GM19023 (cell line): ENCODE measurements around the gene ICE1.

Source experiments
- ATAC-seq: cut with Tn5 transposase; IDR thresholded peaks from one replicate; pipeline ENCODE4 v1.9.1; 2021; ENCODE audit warnings: mild to moderate bottlenecking, moderate library complexity; ENCODE audit not compliant: unreplicated experiment

ICE1 gene

GRCh38 chr5:5531371-5531770 is 108.9 kb downstream of the ICE1 start:
- no peak for ATAC-seq

GRCh38 chr5:5532306-5533076 is 110.0 kb downstream of the ICE1 start:
- ATAC-seq = no peak

GRCh38 chr5:5533927-5534326 is 111.5 kb downstream of the ICE1 start:
- ATAC-seq = no peak

- no peak for ATAC-seq
Observed at GRCh38 chr5:5534333-5534732, 111.9 kb downstream of the ICE1 start.

GRCh38 chr5:5536871-5537270 is 114.4 kb downstream of the ICE1 start:
- ATAC-seq = no peak

- ATAC-seq = no peak
Observed at GRCh38 chr5:5537426-5537825, 114.9 kb downstream of the ICE1 start.

GRCh38 chr5:5539590-5539989 is 117.1 kb downstream of the ICE1 start:
- no peak for ATAC-seq
